A549 (cell line): ENCODE data around the gene STX16. TPM values are rescaled to one million over a fixed set of nuclear protein-coding genes. Genes with fewer than 3 reads are reported as not detected.

Experiments
- ATAC-seq, 2 experiments: fragments of 200-7000 bp in 1 of 2; fragments of >200 bp in 1 of 2; cut with Nextera tagmentation in 1 of 2; cut with Tn5 transposase in 1 of 2; 3 replicates each; pipeline versions ENCODE4 v1.8.0 to v1.9.1; 2018 to 2020; ENCODE audit warnings: mild to moderate bottlenecking in 1 of 2, moderate library complexity in 1 of 2
- CTCF ChIA-PET: fragments of 300-600 bp; sonication (Branson Sonifier 250); formaldehyde crosslinking; extraction: SDS; loops from one replicate; lab custom pipeline; 2021; ENCODE audit warnings: antibody characterized with exemption, inconsistent platforms; lab: Yijun Ruan, JAX
- POLR2A ChIA-PET: fragments of 350-600 bp; formaldehyde crosslinking; extraction: SDS; loops from one replicate; lab custom pipeline; 2021; ENCODE audit warnings: antibody characterized with exemption, inconsistent platforms; lab: Yijun Ruan, JAX
- DNase-seq, 2 experiments: peaks; one replicate each; pipeline versions ENCODE4 v3.0.0 to v3.0.0-alpha.2; 2011 to 2016; ENCODE audit warnings: low read depth in 1 of 2, low spot score in 1 of 2
- FAIRE-seq: peaks from 2 replicates; lab custom pipeline; 2011; peaks lifted over from hg19 to GRCh38; lab: Jason Lieb, UNC
- H3K27ac ChIP-seq, 2 experiments: fragments of >200 bp; sonication (Bioruptor Twin); formaldehyde crosslinking; 3 replicates each; pipeline ENCODE4 v1.5.1; 2016 to 2017
- H3K4me1 ChIP-seq: fragments of >200 bp; sonication (Bioruptor Twin); formaldehyde crosslinking; 3 replicates; pipeline ENCODE4 v1.6.1; 2016
- H3K4me2 ChIP-seq: fragments of >200 bp; sonication (Bioruptor Twin); formaldehyde crosslinking; 3 replicates; pipeline ENCODE4 v1.6.1; 2016
- H3K4me3 ChIP-seq: fragments of >200 bp; sonication (Bioruptor Twin); formaldehyde crosslinking; 3 replicates; pipeline ENCODE4 v1.5.1; 2016
- H3K9me3 ChIP-seq: fragments of >200 bp; sonication (Bioruptor Twin); formaldehyde crosslinking; 3 replicates; pipeline ENCODE4 v1.6.1; 2016
- CBX2 ChIP-seq: fragments of 200-600 bp; sonication (generic); IDR thresholded peaks from 2 replicates; pipeline ENCODE4 v1.6.1; 2016; ENCODE audit warnings: low read depth, mild to moderate bottlenecking, borderline replicate concordance
- CHD2 ChIP-seq: fragments of 150-350 bp; IDR thresholded peaks from 2 replicates; pipeline ENCODE4 v1.6.1; 2014; ENCODE audit warnings: low read length; ENCODE audit not compliant: partially characterized antibody
- E2F6 ChIP-seq: IDR thresholded peaks from 2 replicates; pipeline ENCODE4 v1.6.1; 2012; ENCODE audit warnings: low read depth, borderline replicate concordance
- EHMT2 ChIP-seq: fragments of 200-600 bp; sonication (generic); IDR thresholded peaks from 2 replicates; pipeline ENCODE4 v1.6.1; 2016; ENCODE audit warnings: antibody characterized with exemption, low read depth, mild to moderate bottlenecking, moderate library complexity
- GATA3 ChIP-seq: IDR thresholded peaks from 2 replicates; pipeline ENCODE4 v1.6.1; 2012; ENCODE audit warnings: borderline replicate concordance
- HOXB13 ChIP-seq: fragments of 250-450 bp; sonication (Bioruptor Pico); IDR thresholded peaks from 2 replicates; pipeline ENCODE4 v1.5.0; 2020; ENCODE audit warnings: low read depth, mild to moderate bottlenecking, moderate library complexity
- JUN ChIP-seq, 2 experiments: fragments of >200 bp; sonication (Bioruptor Twin); formaldehyde crosslinking; IDR thresholded peaks; 2 replicates in 1 of 2; 3 replicates in 1 of 2; pipeline ENCODE4 v1.6.1; 2016 to 2017
- NFE2L2 ChIP-seq: fragments of 150-350 bp; conservative IDR thresholded peaks from 2 replicates; pipeline ENCODE4 v1.6.1; 2014; ENCODE audit warnings: low read length
- PBX3 ChIP-seq: IDR thresholded peaks from 2 replicates; pipeline ENCODE4 v1.6.1; 2012
- POLR2A ChIP-seq: IDR thresholded peaks from 2 replicates; pipeline ENCODE4 v1.6.1; 2012; ENCODE audit warnings: mild to moderate bottlenecking, low read length
- RARB ChIP-seq: fragments of 250-450 bp; sonication (Bioruptor Pico); IDR thresholded peaks from 2 replicates; pipeline ENCODE4 v1.8.0; 2021; ENCODE audit warnings: mild to moderate bottlenecking, moderate library complexity
- RCOR1 ChIP-seq: fragments of 150-350 bp; IDR thresholded peaks from 2 replicates; pipeline ENCODE4 v1.6.1; 2014; ENCODE audit warnings: antibody characterized with exemption, low read length, low read depth
- TFCP2L1 ChIP-seq: fragments of 250-450 bp; sonication (Bioruptor Pico); IDR thresholded peaks from 2 replicates; pipeline ENCODE4 v1.5.0; 2021; ENCODE audit warnings: mild to moderate bottlenecking
- WGBS: methylation state at CpG from one replicate; pipeline ENCODE4 v1.1.6; 2017; ENCODE audit errors: missing lambda C conversion rate; 5-methylcytosine and 5-hydroxymethylcytosine counted together
- polyA plus RNA-seq, 4 experiments: library from polyadenylated mRNA; depleted of rRNA in 3 of 4; stranded (reverse); fragments of >200 nt; fragmentation: RNase III in 1 of 4; extraction: RNeasy Plus Mini Kit Qiagen cat#74134 plus additional on column Dnase treatment in 1 of 4; gene quantifications; 2 replicates in 3 of 4; 3 replicates in 1 of 4; pipeline ENCODE4 v1.2.3, GENCODE V29; 2011 to 2017
- TF ChIP-seq, protein P1 (sequence below): fragments of 150-350 bp; IDR thresholded peaks from 2 replicates; pipeline ENCODE4 v1.6.1; 2014; ENCODE audit warnings: low read depth, mild to moderate bottlenecking, low read length
- TF ChIP-seq, protein P2 (sequence below): fragments of >200 bp; sonication (Bioruptor Twin); formaldehyde crosslinking; IDR thresholded peaks from 3 replicates; pipeline ENCODE4 v1.6.1; 2016
- TF ChIP-seq, protein P3 (sequence below): fragments of 450-650 bp; IDR thresholded peaks from 2 replicates; pipeline ENCODE4 v1.6.1; 2014; ENCODE audit warnings: antibody characterized with exemption

The STX16 gene
- polyA plus RNA-seq, 2 of the 4 experiments (the other 2 are of a cell fraction): 68.5 to 71.6 TPM

GRCh38 chr20:58721951-58722778, 71.1 kb downstream of the STX16 start:
- Histone ChIP-seq H3K4me3 (no peak overlapping the region), H3K27ac (no peak overlapping the region), H3K9me3 (no peaks in the 10 kb centered on the region), H3K4me2 (no peak overlapping the region), H3K4me1 (no peaks in the 10 kb centered on the region)
- TF ChIP-seq RCOR1: no peak
- TF ChIP-seq NFE2L2: no peak
- TF ChIP-seq TFCP2L1: no peak
- no peak for TF ChIP-seq GATA3
- no peak for TF ChIP-seq CHD2
- TF ChIP-seq EHMT2: no peak
- TF ChIP-seq POLR2A: no peak
- TF ChIP-seq, protein P1, sequence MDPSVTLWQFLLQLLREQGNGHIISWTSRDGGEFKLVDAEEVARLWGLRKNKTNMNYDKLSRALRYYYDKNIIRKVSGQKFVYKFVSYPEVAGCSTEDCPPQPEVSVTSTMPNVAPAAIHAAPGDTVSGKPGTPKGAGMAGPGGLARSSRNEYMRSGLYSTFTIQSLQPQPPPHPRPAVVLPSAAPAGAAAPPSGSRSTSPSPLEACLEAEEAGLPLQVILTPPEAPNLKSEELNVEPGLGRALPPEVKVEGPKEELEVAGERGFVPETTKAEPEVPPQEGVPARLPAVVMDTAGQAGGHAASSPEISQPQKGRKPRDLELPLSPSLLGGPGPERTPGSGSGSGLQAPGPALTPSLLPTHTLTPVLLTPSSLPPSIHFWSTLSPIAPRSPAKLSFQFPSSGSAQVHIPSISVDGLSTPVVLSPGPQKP: no peak
- TF ChIP-seq JUN (IDR thresholded peaks at IDR 0.05): no peak
- no peak for TF ChIP-seq E2F6
- CTCF ChIA-PET: interaction anchor here (1.6 to 2.3 kb wide), 2 partner anchors 8 to 18 kb away, joined by 4 to 7 read pairs; no protein-coding TSS in a partner anchor
- DNase-seq (no peak), ATAC-seq (no peak), FAIRE-seq (no peak)
- WGBS: 54% methylated on average over 22 of the region's 22 CpGs
- POLR2A ChIA-PET: no interaction called here

DNA sequence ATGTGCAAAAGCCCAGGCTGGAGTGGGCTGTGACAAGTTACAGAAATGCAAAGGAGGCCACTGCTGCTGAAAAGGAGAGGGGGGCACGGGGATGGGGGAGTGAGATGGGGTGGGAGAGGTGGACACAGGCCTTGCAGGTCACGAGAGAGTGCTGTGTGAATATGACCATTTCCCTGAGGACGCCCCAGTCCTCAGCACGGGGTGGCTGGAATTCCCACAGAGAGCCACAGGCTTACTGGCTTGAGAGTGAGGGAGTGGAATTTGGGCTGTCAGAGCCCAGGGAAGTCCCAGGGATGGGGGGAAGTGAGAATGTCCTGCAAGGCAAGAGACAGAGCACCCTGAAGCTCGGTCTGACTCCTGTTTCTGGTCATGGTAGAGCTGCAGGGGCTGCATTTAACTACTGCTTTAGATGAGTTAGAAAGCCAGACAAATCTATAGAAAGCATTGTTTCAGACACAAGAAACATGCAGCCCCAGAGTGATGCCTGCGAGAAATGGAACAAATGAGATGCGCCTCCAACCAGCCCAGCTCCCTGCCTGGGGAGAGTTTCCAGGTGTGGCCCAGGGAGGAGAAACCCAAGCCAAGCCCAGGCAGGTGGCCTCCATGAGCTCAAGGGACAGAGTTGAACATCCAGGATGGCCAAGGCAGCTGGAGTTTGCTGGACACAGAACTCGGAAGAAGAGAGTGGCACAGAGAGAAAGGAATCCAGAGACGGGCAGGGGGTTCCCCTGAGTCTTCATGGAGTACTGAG, 72.0 kb downstream of the STX16 start:
- Histone ChIP-seq H3K27ac (no peak overlapping the region), H3K4me2 (no peak overlapping the region), H3K9me3 (no peaks in the 10 kb centered on the region), H3K4me1 (no peaks in the 10 kb centered on the region), H3K4me3 (no peak overlapping the region)
- CTCF ChIA-PET: interaction anchor here (1.6 to 2.3 kb wide), 2 partner anchors 9 to 19 kb away, joined by 4 to 7 read pairs; no protein-coding TSS in a partner anchor
- WGBS: 42% methylated on average over 9 of the region's 9 CpGs
- TF ChIP-seq GATA3 (no peak), PBX3 (no peak), CBX2 (no peak), EHMT2 (no peak), HOXB13 (CRISPR knock-in tag) (no peak), RARB (CRISPR knock-in tag) (no peak)
- TF ChIP-seq, protein P2, sequence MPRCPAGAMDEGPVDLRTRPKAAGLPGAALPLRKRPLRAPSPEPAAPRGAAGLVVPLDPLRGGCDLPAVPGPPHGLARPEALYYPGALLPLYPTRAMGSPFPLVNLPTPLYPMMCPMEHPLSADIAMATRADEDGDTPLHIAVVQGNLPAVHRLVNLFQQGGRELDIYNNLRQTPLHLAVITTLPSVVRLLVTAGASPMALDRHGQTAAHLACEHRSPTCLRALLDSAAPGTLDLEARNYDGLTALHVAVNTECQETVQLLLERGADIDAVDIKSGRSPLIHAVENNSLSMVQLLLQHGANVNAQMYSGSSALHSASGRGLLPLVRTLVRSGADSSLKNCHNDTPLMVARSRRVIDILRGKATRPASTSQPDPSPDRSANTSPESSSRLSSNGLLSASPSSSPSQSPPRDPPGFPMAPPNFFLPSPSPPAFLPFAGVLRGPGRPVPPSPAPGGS: no peak
- TF ChIP-seq, protein P3, sequence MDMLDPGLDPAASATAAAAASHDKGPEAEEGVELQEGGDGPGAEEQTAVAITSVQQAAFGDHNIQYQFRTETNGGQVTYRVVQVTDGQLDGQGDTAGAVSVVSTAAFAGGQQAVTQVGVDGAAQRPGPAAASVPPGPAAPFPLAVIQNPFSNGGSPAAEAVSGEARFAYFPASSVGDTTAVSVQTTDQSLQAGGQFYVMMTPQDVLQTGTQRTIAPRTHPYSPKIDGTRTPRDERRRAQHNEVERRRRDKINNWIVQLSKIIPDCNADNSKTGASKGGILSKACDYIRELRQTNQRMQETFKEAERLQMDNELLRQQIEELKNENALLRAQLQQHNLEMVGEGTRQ: no peak
- ATAC-seq (no peak), FAIRE-seq (no peak), DNase-seq (no peak)
- POLR2A ChIA-PET: no interaction called here
